Measurements from ENCODE around the gene PPM1D.

PPM1D gene

DNA sequence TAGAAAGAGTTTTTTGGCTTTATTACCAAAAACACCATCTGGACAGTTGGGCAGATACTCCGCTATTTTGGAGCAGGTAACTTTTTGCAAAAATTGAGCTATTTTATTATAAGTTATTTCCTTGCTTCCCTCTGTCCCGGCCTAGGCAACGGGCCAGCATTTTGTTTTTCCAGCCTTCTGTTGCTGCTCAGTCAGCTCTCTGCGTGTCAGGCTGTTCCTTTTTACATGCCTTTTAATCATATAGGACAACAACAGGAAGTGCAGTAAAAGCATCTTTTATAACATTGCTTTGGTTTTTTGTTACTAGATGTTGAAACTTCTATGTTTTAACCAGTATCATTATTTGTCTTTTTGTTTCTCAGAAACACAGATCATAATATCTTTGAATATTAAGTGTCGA lies 30.4 kb downstream of the PPM1D start:
- Histone ChIP-seq H3K79me2 (ENCODE audit: low read length) (peaks cover 53% of the 10 kb centered on the region), H3F3A (ENCODE audit: insufficient read depth, low read length) (no peaks in the 10 kb centered on the region), H3K9me2 (replicated peaks; ENCODE audit: insufficient read depth, low read length) (no peaks in the 10 kb centered on the region), H3K27ac (ENCODE audit: low read length) (no peak overlapping the region), H3K36me3 (replicated peaks; ENCODE audit: insufficient read depth, low read length) (no peaks in the 10 kb centered on the region; the same call in 1 of the 2 replicates), H3K4me1 (ENCODE audit: low read length) (no peaks in the 10 kb centered on the region), H4K20me1 (ENCODE audit: insufficient read depth, low read length) (peaks cover 3% of the 10 kb centered on the region; the same call in 1 of the 2 replicates), H3K4me2 (ENCODE audit: low read depth, low read length) (no peak overlapping the region), H3K27me3 (replicated peaks; ENCODE audit: insufficient read depth, low read length) (no peaks in the 10 kb centered on the region), H3K9me3 (replicated peaks; ENCODE audit: insufficient read depth, low read length) (no peaks in the 10 kb centered on the region), H3K4me3 (ENCODE audit: low read length) (no peak overlapping the region), H2AFZ (ENCODE audit: low read length) (no peak overlapping the region), H3K9ac (ENCODE audit: low read length) (no peak overlapping the region)
- DNase-seq, result no peak
- TF ChIP-seq CTCF (IDR thresholded peaks at IDR 0.05; ENCODE audit: low read length), result no peak
- no peak for TF ChIP-seq EZH2 (optimal IDR thresholded peaks at IDR 0.05; ENCODE audit: low read depth, low read length)
- no peak for TF ChIP-seq EZH2phosphoT487 (IDR thresholded peaks at IDR 0.05; ENCODE audit: low read length)

- Histone ChIP-seq H3K36me3 (replicated peaks; ENCODE audit: insufficient read depth, low read length) (no peaks in the 10 kb centered on the region), H3K4me1 (ENCODE audit: low read length) (no peaks in the 10 kb centered on the region), H3K27ac (ENCODE audit: low read length) (no peak overlapping the region), H3F3A (ENCODE audit: insufficient read depth, low read length) (no peaks in the 10 kb centered on the region), H3K9ac (ENCODE audit: low read length) (no peak overlapping the region), H2AFZ (ENCODE audit: low read length) (no peak overlapping the region), H3K4me3 (ENCODE audit: low read length) (no peak overlapping the region), H3K27me3 (replicated peaks; ENCODE audit: insufficient read depth, low read length) (no peaks in the 10 kb centered on the region), H3K9me3 (replicated peaks; ENCODE audit: insufficient read depth, low read length) (no peaks in the 10 kb centered on the region), H3K4me2 (ENCODE audit: low read depth, low read length) (no peak overlapping the region), H4K20me1 (ENCODE audit: insufficient read depth, low read length) (no peaks in the 10 kb centered on the region), H3K9me2 (replicated peaks; ENCODE audit: insufficient read depth, low read length) (no peaks in the 10 kb centered on the region), H3K79me2 (ENCODE audit: low read length) (peaks cover 46% of the 10 kb centered on the region)
- DNase-seq, result no peak
- TF ChIP-seq CTCF (IDR thresholded peaks at IDR 0.05; ENCODE audit: low read length) (no peak), EZH2phosphoT487 (IDR thresholded peaks at IDR 0.05; ENCODE audit: low read length) (no peak), EZH2 (optimal IDR thresholded peaks at IDR 0.05; ENCODE audit: low read depth, low read length) (no peak)
Observed at GRCh38 chr17:60631119-60631518, 31.1 kb downstream of the PPM1D start.

DNA sequence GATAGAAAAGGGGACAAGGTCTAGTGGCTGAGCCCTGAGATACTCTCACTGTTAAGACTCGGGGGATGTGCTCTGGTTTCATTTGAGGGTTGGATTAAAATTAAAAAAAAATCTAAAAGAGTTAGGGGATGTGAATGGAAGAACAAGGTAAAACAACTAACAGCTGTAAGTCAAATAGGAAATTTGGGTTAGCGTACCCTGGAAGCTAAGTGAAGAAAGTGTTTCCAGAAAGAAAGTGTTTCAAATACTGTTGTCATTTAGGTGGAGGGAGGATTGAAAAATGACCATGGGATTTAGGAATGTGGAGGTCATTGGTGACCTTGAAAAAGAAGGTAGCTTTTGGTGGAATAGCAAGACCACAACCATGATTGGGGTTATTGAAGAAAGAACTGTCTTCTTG lies 37.7 kb downstream of the PPM1D start:
- Histone ChIP-seq H3K9me3 (replicated peaks; ENCODE audit: insufficient read depth, low read length) (no peaks in the 10 kb centered on the region), H3K4me1 (ENCODE audit: low read length) (no peaks in the 10 kb centered on the region), H4K20me1 (ENCODE audit: insufficient read depth, low read length) (no peaks in the 10 kb centered on the region), H3K4me3 (ENCODE audit: low read length) (no peak overlapping the region), H3K9me2 (replicated peaks; ENCODE audit: insufficient read depth, low read length) (no peaks in the 10 kb centered on the region), H3K9ac (ENCODE audit: low read length) (no peak overlapping the region), H3K27me3 (replicated peaks; ENCODE audit: insufficient read depth, low read length) (no peaks in the 10 kb centered on the region), H3K27ac (ENCODE audit: low read length) (no peak overlapping the region), H3F3A (ENCODE audit: insufficient read depth, low read length) (no peaks in the 10 kb centered on the region), H3K4me2 (ENCODE audit: low read depth, low read length) (no peak overlapping the region), H3K36me3 (replicated peaks; ENCODE audit: insufficient read depth, low read length) (no peaks in the 10 kb centered on the region), H3K79me2 (ENCODE audit: low read length) (peaks cover 46% of the 10 kb centered on the region), H2AFZ (ENCODE audit: low read length) (no peak overlapping the region)
- no peak for DNase-seq
- no peak for TF ChIP-seq EZH2phosphoT487 (IDR thresholded peaks at IDR 0.05; ENCODE audit: low read length)
- TF ChIP-seq CTCF (IDR thresholded peaks at IDR 0.05; ENCODE audit: low read length), result no peak
- TF ChIP-seq EZH2 (optimal IDR thresholded peaks at IDR 0.05; ENCODE audit: low read depth, low read length), result no peak

Measured in MM.1S (cell line).